Hematopoietic multipotent progenitor cell treated with erythropoietin and hydrocortisone succinate and interleukin-3 and kit ligand, for 8 days (in vitro differentiated cells): ENCODE data around the gene CCL28.

Source experiments
- DNase-seq: peaks from one replicate; pipeline ENCODE4 v3.0.0-alpha.2; 2015

Gene CCL28

GRCh38 chr5:43354774-43355173 lies 57.4 kb downstream of the CCL28 start:
- no peak for DNase-seq

GRCh38 chr5:43353668-43354067 lies 58.5 kb downstream of the CCL28 start:
- no peak for DNase-seq

- no peak for DNase-seq
Measured at GRCh38 chr5:43352915-43353314, 59.3 kb downstream of the CCL28 start.

GRCh38 chr5:43352131-43352530 lies 60.1 kb downstream of the CCL28 start:
- DNase-seq = peak; percentile 47

GRCh38 chr5:43348861-43349363 lies 63.3 kb downstream of the CCL28 start:
- no peak for DNase-seq

- DNase-seq = no peak
Measured at GRCh38 chr5:43348207-43348606, 64.0 kb downstream of the CCL28 start.

- DNase-seq = no peak
Measured at GRCh38 chr5:43338862-43339261, 73.3 kb downstream of the CCL28 start.

- DNase-seq = no peak
Measured at GRCh38 chr5:43336159-43336558, 76.0 kb downstream of the CCL28 start.

- DNase-seq = no peak
Measured at GRCh38 chr5:43335681-43336080, 76.5 kb downstream of the CCL28 start.

- no peak for DNase-seq
Measured at GRCh38 chr5:43332401-43332800, 79.8 kb downstream of the CCL28 start.
